ENCODE measurements around the gene SERINC5. TPM values are rescaled to one million over a fixed set of nuclear protein-coding genes. Genes with fewer than 3 reads are reported as not detected.
A peak's percentile ranks its signal among the peaks of the same experiment; 100 is the strongest.

SERINC5 gene
- total and polyA plus RNA-seq, 2 donors (not counting 3 experiments of a cell fraction or from before 2014, with no cell fraction given): 3.2 to 10.1 TPM

- dilution Hi-C loops (cut with MboI; ENCODE audit: extremely low pct_ligation_motif_present, low sequenced_read_pairs): no loop called here
- Histone ChIP-seq H3K4me1 (ENCODE audit: control insufficient read depth, extremely low read depth, insufficient read depth, low read length) (no peaks in the 10 kb centered on the region), H2AFZ (ENCODE audit: low read depth, low read length) (peak overlapping the region; percentile 58), H3K27me3 (ENCODE audit: control insufficient read depth in 2 of 2, insufficient read depth in 2 of 2, low read length in 2 of 2) (no peaks in the 10 kb centered on the region), H3K4me2 (ENCODE audit: insufficient read depth, low read length) (peak overlapping the region; percentile 20), H3K27ac (ENCODE audit: insufficient read depth, low read depth, low read length) (no peak overlapping the region), H3K9me1 (replicated peaks; ENCODE audit: control insufficient read depth, extremely low read depth, insufficient read depth, low read length) (no peaks in the 10 kb centered on the region), H3K79me2 (ENCODE audit: control insufficient read depth, insufficient read depth, low read length) (no peaks in the 10 kb centered on the region), H3K4me3 (replicated peaks in 1 of 3; ENCODE audit: insufficient read depth in 1 of 3, low read depth in 1 of 3, low read length in 3 of 3) (peak overlapping the region in 1 of 3 experiments; percentile 23), H4K20me1 (replicated peaks; ENCODE audit: control insufficient read depth, extremely low read depth, insufficient read depth, low read length) (no peaks in the 10 kb centered on the region), H3K36me3 (ENCODE audit: control insufficient read depth in 2 of 2, extremely low read depth in 1 of 2, insufficient read depth in 2 of 2, low read length in 2 of 2) (no peaks in the 10 kb centered on the region), H3K9ac (replicated peaks; ENCODE audit: extremely low read depth, insufficient read depth, low read length) (no peak overlapping the region), H3K9me3 (replicated peaks; ENCODE audit: control insufficient read depth, insufficient read depth, low read length) (no peaks in the 10 kb centered on the region)
- FAIRE-seq (peak; percentile 54), DNase-seq (ENCODE audit: low read depth, low spot score) (peak; percentile 64)
- BruUV-seq (replicated peaks): no TSS peak
- TF ChIP-seq CTCF (IDR thresholded peaks at IDR 0.05; ENCODE audit: extremely low read depth in 1 of 2, insufficient read depth in 1 of 2, low read depth in 1 of 2, low read length in 2 of 2): peak; percentile 45 to 51
- no peak for TF ChIP-seq MAX (IDR thresholded peaks at IDR 0.05; ENCODE audit: insufficient read depth, insufficient read length)
- CTCF ChIA-PET: interaction anchor here (0.5 to 4.5 kb wide), 83 partner anchors 9 to 1184 kb away, joined by 3 to 115 read pairs (median 4); partner anchors contain the start of genes ARSB, CMYA5, SERINC5 and ZFYVE16
- intact Hi-C loops (cut with micrococcal nuclease): loop anchor here (1.0 to 5.0 kb wide), 6 partner anchors 91 to 1058 kb away; partner anchors contain the start of gene MTX3
- POLR2A ChIA-PET: interaction anchor here (0.5 kb wide), 1 partner anchor 394 kb away, joined by 5 read pairs; no protein-coding TSS in a partner anchor
Observed at GRCh38 chr5:80083101-80083890, 172.6 kb downstream of the SERINC5 start.

- POLR2A ChIA-PET: no interaction called here
- Histone ChIP-seq H3K9ac (replicated peaks; ENCODE audit: extremely low read depth, insufficient read depth, low read length) (no peak overlapping the region), H3K27me3 (ENCODE audit: control insufficient read depth in 2 of 2, insufficient read depth in 2 of 2, low read length in 2 of 2) (no peaks in the 10 kb centered on the region), H3K4me1 (ENCODE audit: control insufficient read depth, extremely low read depth, insufficient read depth, low read length) (no peaks in the 10 kb centered on the region), H3K9me3 (replicated peaks; ENCODE audit: control insufficient read depth, insufficient read depth, low read length) (no peaks in the 10 kb centered on the region), H3K9me1 (replicated peaks; ENCODE audit: control insufficient read depth, extremely low read depth, insufficient read depth, low read length) (no peaks in the 10 kb centered on the region), H3K27ac (ENCODE audit: insufficient read depth, low read depth, low read length) (no peak overlapping the region), H2AFZ (ENCODE audit: low read depth, low read length) (peak overlapping the region; percentile 58), H4K20me1 (replicated peaks; ENCODE audit: control insufficient read depth, extremely low read depth, insufficient read depth, low read length) (no peaks in the 10 kb centered on the region), H3K4me2 (ENCODE audit: insufficient read depth, low read length) (peak overlapping the region; percentile 20), H3K36me3 (ENCODE audit: control insufficient read depth in 2 of 2, extremely low read depth in 1 of 2, insufficient read depth in 2 of 2, low read length in 2 of 2) (no peaks in the 10 kb centered on the region), H3K4me3 (replicated peaks in 1 of 3; ENCODE audit: insufficient read depth in 1 of 3, low read depth in 1 of 3, low read length in 3 of 3) (peak overlapping the region in 1 of 3 experiments; percentile 23), H3K79me2 (ENCODE audit: control insufficient read depth, insufficient read depth, low read length) (no peaks in the 10 kb centered on the region)
- CTCF ChIA-PET: interaction anchor here (0.7 to 4.5 kb wide), 41 partner anchors 9 to 1183 kb away, joined by 3 to 115 read pairs (median 5); partner anchors contain the start of gene SERINC5
- DNase-seq (ENCODE audit: low read depth, low spot score) (peak; percentile 59), FAIRE-seq (peak; percentile 55)
- intact Hi-C loops (cut with micrococcal nuclease): loop anchor here (1.0 to 5.0 kb wide), 6 partner anchors 90 to 1058 kb away; partner anchors contain the start of gene MTX3
- TF ChIP-seq CTCF (IDR thresholded peaks at IDR 0.05; ENCODE audit: extremely low read depth in 1 of 2, insufficient read depth in 1 of 2, low read depth in 1 of 2, low read length in 2 of 2) (peak; percentile 72 to 91), MAX (IDR thresholded peaks at IDR 0.05; ENCODE audit: insufficient read depth, insufficient read length) (no peak)
- no TSS peak for BruUV-seq (replicated peaks)
- dilution Hi-C loops (cut with MboI; ENCODE audit: extremely low pct_ligation_motif_present, low sequenced_read_pairs): no loop called here
Observed at GRCh38 chr5:80082731-80083100, 173.1 kb downstream of the SERINC5 start.

All from endothelial cell of umbilical vein (primary cell).